ENCODE data around the gene ABCC8.

Gene ABCC8

GRCh38 chr11:17351510-17352176 is 125.0 kb downstream of the ABCC8 start, which contains the start of gene NCR3LG1:
Gene NCR3LG1 (plus strand): TSS chr11:17351800. CDS start chr11:17351970, 170 bp downstream.
- TF ChIP-seq GATA3 (IDR thresholded peaks at IDR 0.05; ENCODE audit: low read depth, low read length) (no peak), GATA2 (IDR thresholded peaks at IDR 0.05; ENCODE audit: low read depth, low read length) (no peak)

- no peak for TF ChIP-seq GATA2 (IDR thresholded peaks at IDR 0.05; ENCODE audit: low read depth, low read length)
- TF ChIP-seq GATA3 (IDR thresholded peaks at IDR 0.05; ENCODE audit: low read depth, low read length), result no peak
Measured at GRCh38 chr11:17351172-17351509, 125.5 kb downstream of the ABCC8 start.

GRCh38 chr11:17350455-17351171 is 126.0 kb downstream of the ABCC8 start:
- TF ChIP-seq GATA2 (IDR thresholded peaks at IDR 0.05; ENCODE audit: low read depth, low read length), result no peak
- TF ChIP-seq GATA3 (IDR thresholded peaks at IDR 0.05; ENCODE audit: low read depth, low read length), result no peak

- TF ChIP-seq GATA2 (IDR thresholded peaks at IDR 0.05; ENCODE audit: low read depth, low read length) (no peak), GATA3 (IDR thresholded peaks at IDR 0.05; ENCODE audit: low read depth, low read length) (no peak)
Measured at GRCh38 chr11:17347676-17348075, 129.0 kb downstream of the ABCC8 start.

- no peak for TF ChIP-seq GATA3 (IDR thresholded peaks at IDR 0.05; ENCODE audit: low read depth, low read length)
- no peak for TF ChIP-seq GATA2 (IDR thresholded peaks at IDR 0.05; ENCODE audit: low read depth, low read length)
Measured at GRCh38 chr11:17343907-17344306, 132.7 kb downstream of the ABCC8 start.

GRCh38 chr11:17343257-17343656 is 133.4 kb downstream of the ABCC8 start:
- TF ChIP-seq GATA3 (IDR thresholded peaks at IDR 0.05; ENCODE audit: low read depth, low read length), result no peak
- TF ChIP-seq GATA2 (IDR thresholded peaks at IDR 0.05; ENCODE audit: low read depth, low read length), result no peak
